ENCODE results near the gene SPECC1. TPM values are rescaled to one million over a fixed set of nuclear protein-coding genes. Genes with fewer than 3 reads are reported as not detected.

SPECC1 gene
- total RNA-seq, 2 donors from 2014 or later = 53.5 to 78.3 TPM

GRCh38 chr17:20087538-20088250, 78.5 kb downstream of the SPECC1 start:
- Histone ChIP-seq H3K27ac (no peak overlapping the region), H3K4me1 (no peaks in the 10 kb centered on the region), H3K27me3 (no peaks in the 10 kb centered on the region), H3K9ac (ENCODE audit: low read depth in 2 of 2, low read length in 2 of 2) (no peak overlapping the region), H3K36me3 (no peaks in the 10 kb centered on the region), H3K9me3 (no peaks in the 10 kb centered on the region), H3K4me3 (no peak overlapping the region)
- intact Hi-C loops (cut with DNase I) = no loop called here
- TF ChIP-seq CTCF (IDR thresholded peaks at IDR 0.05) = no peak
- no peak for DNase-seq

DNA sequence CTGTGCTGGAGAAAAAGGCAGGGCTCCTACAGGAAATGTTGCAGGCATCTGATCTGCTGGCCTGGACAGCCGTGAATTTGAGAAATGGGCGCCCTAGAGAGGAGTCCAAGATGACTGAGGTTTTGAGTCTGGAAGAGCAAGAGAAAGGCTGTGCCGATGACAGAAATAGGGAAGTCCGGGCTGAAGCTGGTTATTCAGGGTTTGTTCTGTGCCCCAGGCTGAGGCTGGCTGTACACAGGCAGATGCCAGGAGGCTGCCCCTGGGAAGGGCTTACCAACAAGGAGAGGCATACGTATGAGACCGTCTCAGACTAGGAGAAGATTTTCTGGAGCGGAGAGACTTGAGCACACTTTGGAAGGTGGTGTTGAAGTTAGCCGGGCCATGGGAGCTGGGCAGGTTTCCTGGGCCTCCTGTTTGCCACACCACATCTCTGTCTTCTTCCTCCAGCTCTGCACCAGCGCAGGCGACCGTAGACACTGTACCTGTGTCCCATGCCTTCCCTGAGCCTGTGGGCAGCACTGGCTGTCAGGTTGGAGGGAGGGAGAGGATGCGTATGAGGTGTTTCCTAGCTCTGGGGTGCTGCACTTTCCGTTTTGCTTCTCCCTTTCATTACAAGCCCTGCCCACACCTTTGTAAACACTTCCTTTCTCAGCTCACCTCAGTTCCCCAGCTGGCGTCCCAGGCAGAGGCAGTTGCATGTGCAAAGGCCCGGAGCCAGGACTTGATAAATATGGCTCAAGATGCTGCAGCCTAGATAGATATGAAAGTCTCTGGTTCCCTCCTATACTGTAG, 80.8 kb downstream of the SPECC1 start:
- no peak overlapping the region for H3K27ac ChIP-seq
- TF ChIP-seq CTCF (IDR thresholded peaks at IDR 0.05) = no peak
- intact Hi-C loops (cut with DNase I) = no loop called here

DNA sequence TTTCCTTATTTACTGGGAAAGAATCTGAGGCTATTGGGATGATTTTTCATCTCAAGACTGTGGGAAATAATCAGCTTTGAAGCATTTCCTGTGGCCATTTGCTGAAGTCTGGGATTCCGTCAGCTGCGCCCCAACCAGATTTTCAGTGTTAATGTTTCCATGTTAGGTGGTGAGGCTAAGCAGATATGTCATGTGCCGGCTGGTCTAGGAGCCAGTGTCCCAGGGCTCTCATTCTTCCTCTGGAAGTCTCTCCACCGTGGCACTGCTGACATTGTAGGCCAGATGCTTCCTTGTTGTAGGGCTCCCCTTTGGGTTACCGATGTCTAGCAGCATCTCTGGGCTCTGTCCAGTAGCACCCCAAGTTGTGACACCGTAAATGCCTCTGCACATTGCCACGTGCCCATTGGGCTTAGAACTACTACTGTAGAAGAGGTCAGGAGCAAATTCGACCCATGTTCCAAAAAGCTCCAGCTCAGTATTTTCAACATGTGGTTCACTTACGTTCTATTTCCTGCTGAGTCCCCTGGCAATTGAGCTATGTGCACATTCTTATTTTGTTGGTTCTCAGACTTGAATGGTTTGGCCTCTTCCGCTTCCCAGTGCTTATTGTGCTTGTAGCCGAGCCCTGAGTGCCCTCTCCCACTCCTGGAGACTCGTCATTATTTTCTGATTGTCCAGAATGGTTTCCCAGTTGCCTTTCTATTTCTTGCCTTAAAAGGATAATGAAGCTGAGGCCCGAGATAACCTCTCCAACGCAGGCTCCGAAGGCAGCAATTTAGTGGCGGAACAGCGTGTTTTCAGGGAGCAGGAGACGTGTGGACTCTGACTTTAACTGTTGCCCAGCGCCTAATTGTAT, 82.2 kb downstream of the SPECC1 start:
- DNase-seq = no peak
- Histone ChIP-seq H3K27me3 (no peaks in the 10 kb centered on the region), H3K4me1 (no peaks in the 10 kb centered on the region), H3K9ac (ENCODE audit: low read depth in 2 of 2, low read length in 2 of 2) (no peak overlapping the region), H3K4me3 (no peak overlapping the region), H3K9me3 (no peaks in the 10 kb centered on the region), H3K27ac (no peak overlapping the region), H3K36me3 (no peaks in the 10 kb centered on the region)
- TF ChIP-seq CTCF (IDR thresholded peaks at IDR 0.05) = no peak
- intact Hi-C loops (cut with DNase I) = no loop called here

More for the DNA sequence above, 80.8 kb downstream of the SPECC1 start:
- no peak for DNase-seq
- no peak overlapping the region for H3K9ac ChIP-seq (ENCODE audit: low read depth in 2 of 2, low read length in 2 of 2)
- no peak overlapping the region for H3K4me3 ChIP-seq
- H3K27me3 ChIP-seq = no peaks in the 10 kb centered on the region
- no peaks in the 10 kb centered on the region for H3K4me1 ChIP-seq
- H3K36me3 ChIP-seq = no peaks in the 10 kb centered on the region
- no peaks in the 10 kb centered on the region for H3K9me3 ChIP-seq

GRCh38 chr17:20092261-20092867, 83.2 kb downstream of the SPECC1 start:
- no peak for DNase-seq
- Histone ChIP-seq H3K9ac (ENCODE audit: low read depth in 2 of 2, low read length in 2 of 2) (no peak overlapping the region), H3K9me3 (no peaks in the 10 kb centered on the region), H3K36me3 (no peaks in the 10 kb centered on the region), H3K27ac (no peak overlapping the region), H3K4me1 (no peaks in the 10 kb centered on the region), H3K27me3 (no peaks in the 10 kb centered on the region), H3K4me3 (no peak overlapping the region)
- intact Hi-C loops (cut with DNase I) = no loop called here
- no peak for TF ChIP-seq CTCF (IDR thresholded peaks at IDR 0.05)
